ENCODE data around the gene ENO2. TPM values are rescaled to one million over a fixed set of nuclear protein-coding genes. Genes with fewer than 3 reads are reported as not detected.
A peak's percentile ranks its signal among the peaks of the same experiment; 100 is the strongest.
"Not testable (repeated sequence)": the region's sequence is repeated elsewhere in the genome, so short reads cannot be mapped to it uniquely, and the experiment has no call there.

Gene ENO2
- total RNA-seq (2021) (138 and 155 TPM in 2 replicates), Bru-seq, nascent RNA (percentile 71 among the genes with signal in this experiment), BruChase-seq, experiment 1, labeled RNA remaining after a 2-hour chase (percentile 89 among the genes with signal in this experiment), BruChase-seq, experiment 2, labeled RNA remaining after a 6-hour chase (percentile 93 among the genes with signal in this experiment)
- long read RNA-seq, transcript ENO2-211 (12 exons, 2,549 nt) = minor isoform, 15 of 181 reads
- long read RNA-seq, transcript ENO2-205 (11 exons, 2,827 nt) = minor isoform, 21 of 181 reads
- long read RNA-seq, transcript ENO2-201 (12 exons, 2,423 nt) = major isoform, 97 of 181 reads
- long read RNA-seq, partial matches to known transcripts = 22 of 181 reads
- long read RNA-seq, other reads (novel, unspliced or antisense) = 26 of 181 reads

DNA sequence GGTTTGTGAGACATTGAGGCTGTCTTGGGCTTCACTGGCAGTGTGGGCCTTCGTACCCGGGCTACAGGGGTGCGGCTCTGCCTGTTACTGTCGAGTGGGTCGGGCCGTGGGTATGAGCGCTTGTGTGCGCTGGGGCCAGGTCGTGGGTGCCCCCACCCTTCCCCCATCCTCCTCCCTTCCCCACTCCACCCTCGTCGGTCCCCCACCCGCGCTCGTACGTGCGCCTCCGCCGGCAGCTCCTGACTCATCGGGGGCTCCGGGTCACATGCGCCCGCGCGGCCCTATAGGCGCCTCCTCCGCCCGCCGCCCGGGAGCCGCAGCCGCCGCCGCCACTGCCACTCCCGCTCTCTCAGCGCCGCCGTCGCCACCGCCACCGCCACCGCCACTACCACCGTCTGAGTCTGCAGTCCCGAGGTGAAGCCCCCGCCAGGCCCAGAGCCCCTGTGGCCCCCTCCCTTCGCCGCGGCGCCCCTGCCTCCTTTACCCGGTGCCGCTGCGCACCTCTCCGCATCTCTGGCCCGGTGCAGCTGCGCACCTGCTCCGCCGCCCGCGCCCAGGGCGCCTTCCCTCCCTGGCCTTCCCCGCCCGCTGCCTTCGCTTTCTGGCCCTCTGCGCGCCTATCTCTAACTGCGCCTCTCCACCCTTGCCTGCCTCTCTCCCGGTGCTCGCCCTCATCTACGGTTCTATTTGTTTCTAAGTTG is at the start of gene ENO2:
TSS of gene ENO2 (plus strand) at position 335 of the 701 bp plus-strand sequence. CDS start 1,253 bp downstream, outside the sequence.
- H3K9me3 ChIP-seq (ENCODE audit: low read depth, low read length, poor library complexity, severe bottlenecking) = no peaks in the 10 kb centered on the region
- intact Hi-C loops (cut with micrococcal nuclease; ENCODE audit: unreplicated experiment) = no loop called here
- BruUV-seq (replicated peaks) = no TSS peak
- ChIA-PET POLR2A (ENCODE audit: low non-redundant PET) (interaction anchor here (0.6 kb wide), 1 partner anchor 990 kb away, joined by 3 read pairs; no protein-coding TSS in a partner anchor), CTCF (interaction anchor here (1.0 kb wide), 2 partner anchors 41 to 45 kb away, joined by 3 read pairs; partner anchors contain the start of gene SPSB2)
- peak within 1 kb of the TSS; percentile 97 for H3K4me3 ChIP-seq (ENCODE audit: low read depth, low read length, poor library complexity, severe bottlenecking)
- DNase-seq (ENCODE audit: low spot score) = peak; percentile 79
- H3K27me3 ChIP-seq (replicated peaks; ENCODE audit: insufficient read depth, low read depth, low read length, poor library complexity) = no peaks in the 10 kb centered on the region
- H3K27ac ChIP-seq (ENCODE audit: low read depth, low read length, poor library complexity, severe bottlenecking) = peak within 1 kb of the TSS; percentile 88
- no peak for TF ChIP-seq CTCF (conservative IDR thresholded peaks at IDR 0.05; ENCODE audit: low read depth, low read length)
- TF ChIP-seq EZH2 (IDR thresholded peaks at IDR 0.05; ENCODE audit: borderline replicate concordance, low read depth, low read length, poor library complexity, severe bottlenecking) = no peak
- peaks cover 32% of the 10 kb centered on the region for H3K36me3 ChIP-seq (ENCODE audit: insufficient read depth, low read length, poor library complexity, severe bottlenecking)
- H3K4me1 ChIP-seq (ENCODE audit: insufficient read depth, low read length, poor library complexity, severe bottlenecking) = peaks cover 13% of the 10 kb centered on the region

DNA sequence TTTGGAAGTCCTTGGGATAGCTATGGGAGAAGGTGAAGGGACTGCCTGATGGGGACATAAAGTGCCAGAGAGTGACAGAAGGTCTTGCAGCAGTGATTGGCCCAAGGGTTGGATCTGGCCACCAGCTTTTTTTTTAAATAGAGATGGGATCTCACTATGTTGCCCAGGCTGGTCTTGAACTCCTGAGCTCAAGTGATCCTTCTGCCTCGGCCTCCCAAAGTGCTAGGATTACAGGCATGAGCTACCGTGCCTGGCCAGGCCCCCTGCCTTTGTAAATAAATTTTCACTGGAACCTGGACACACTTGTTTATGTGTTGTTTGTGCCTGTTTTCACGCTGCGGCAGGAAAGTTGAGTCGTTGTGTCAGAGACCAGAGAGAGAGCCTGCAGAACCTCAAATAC is 49.1 kb upstream of the ENO2 start:
- Histone ChIP-seq H3K4me1 (ENCODE audit: insufficient read depth, low read length, poor library complexity, severe bottlenecking) (peaks cover 26% of the 10 kb centered on the region), H3K36me3 (ENCODE audit: insufficient read depth, low read length, poor library complexity, severe bottlenecking) (peaks cover 71% of the 10 kb centered on the region)
- POLR2A ChIA-PET (ENCODE audit: low non-redundant PET); H3K4me3 ChIP-seq (ENCODE audit: low read depth, low read length, poor library complexity, severe bottlenecking); BruUV-seq (replicated peaks); H3K9me3 ChIP-seq (ENCODE audit: low read depth, low read length, poor library complexity, severe bottlenecking); H3K27ac ChIP-seq (ENCODE audit: low read depth, low read length, poor library complexity, severe bottlenecking); intact Hi-C loops (cut with micrococcal nuclease; ENCODE audit: unreplicated experiment); DNase-seq (ENCODE audit: low spot score); CTCF ChIA-PET; H3K27me3 ChIP-seq (replicated peaks; ENCODE audit: insufficient read depth, low read depth, low read length, poor library complexity): not testable (repeated sequence)

DNA sequence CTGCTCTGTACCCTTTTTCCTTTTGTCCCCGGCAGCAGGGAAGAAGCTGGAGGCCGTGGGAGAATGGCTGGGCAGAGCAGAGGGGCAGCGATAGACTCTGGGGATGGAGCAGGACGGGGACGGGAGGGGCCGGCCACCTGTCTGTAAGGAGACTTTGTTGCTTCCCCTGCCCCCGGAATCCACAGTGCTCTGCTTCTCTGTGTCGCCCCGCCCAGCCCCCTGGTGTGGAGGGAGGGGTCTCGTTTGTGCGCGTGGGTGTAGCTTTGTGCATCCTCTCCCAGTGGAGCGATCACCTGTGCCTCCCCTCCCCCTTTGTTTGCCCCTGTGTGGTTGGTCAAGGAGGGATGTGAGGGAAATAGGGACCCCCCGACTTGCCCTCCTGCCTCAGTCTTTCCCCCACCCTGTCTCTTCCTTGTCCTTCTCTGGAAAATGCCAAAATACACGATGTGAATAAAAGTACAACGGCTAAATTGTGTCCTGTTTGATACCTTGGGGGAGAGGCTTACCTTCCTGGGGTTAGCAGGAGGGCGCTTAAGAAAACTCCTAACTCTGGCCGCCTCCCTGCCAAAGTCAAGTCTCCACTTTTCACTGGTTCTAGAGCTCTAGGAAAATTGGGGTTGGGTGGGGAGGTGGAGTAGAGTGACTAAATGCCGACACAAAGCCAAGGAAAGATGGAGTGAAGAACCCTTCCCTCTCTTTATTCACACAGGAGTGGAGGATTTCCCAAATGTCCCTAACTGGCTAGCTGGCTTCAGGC is 48.0 kb upstream of the ENO2 start:
- CTCF ChIA-PET = interaction anchor here (0.7 kb wide), 1 partner anchor 925 kb away, joined by 6 read pairs; no protein-coding TSS in a partner anchor
- H3K27ac ChIP-seq (ENCODE audit: low read depth, low read length, poor library complexity, severe bottlenecking) = peak overlapping the region; percentile 99
- H3K9me3 ChIP-seq (ENCODE audit: low read depth, low read length, poor library complexity, severe bottlenecking) = no peaks in the 10 kb centered on the region
- POLR2A ChIA-PET (ENCODE audit: low non-redundant PET) = interaction anchor here (0.6 to 0.8 kb wide), 3 partner anchors 34 to 165 kb away, joined by 3 to 4 read pairs (median 3); no protein-coding TSS in a partner anchor
- H3K4me3 ChIP-seq (ENCODE audit: low read depth, low read length, poor library complexity, severe bottlenecking) = peak overlapping the region; percentile 100
- no TSS peak for BruUV-seq (replicated peaks)
- H3K27me3 ChIP-seq (replicated peaks; ENCODE audit: insufficient read depth, low read depth, low read length, poor library complexity) = no peaks in the 10 kb centered on the region
- peaks cover 26% of the 10 kb centered on the region for H3K4me1 ChIP-seq (ENCODE audit: insufficient read depth, low read length, poor library complexity, severe bottlenecking)
- intact Hi-C loops (cut with micrococcal nuclease; ENCODE audit: unreplicated experiment) = loop anchor here (2.0 kb wide), 1 partner anchor 14 kb away; the partner anchor contains the start of gene USP5
- no peak for TF ChIP-seq CTCF (conservative IDR thresholded peaks at IDR 0.05; ENCODE audit: low read depth, low read length)
- TF ChIP-seq EZH2 (IDR thresholded peaks at IDR 0.05; ENCODE audit: borderline replicate concordance, low read depth, low read length, poor library complexity, severe bottlenecking) = no peak
- H3K36me3 ChIP-seq (ENCODE audit: insufficient read depth, low read length, poor library complexity, severe bottlenecking) = peaks cover 70% of the 10 kb centered on the region
- peak; percentile 58 for DNase-seq (ENCODE audit: low spot score)

Measured in A673 (cell line).